CMK (cell line): ENCODE measurements around the gene CHST11.

ENCODE experiments used
- DNase-seq: peaks from one replicate; pipeline ENCODE4 v3.0.0-alpha.2; 2010; ENCODE audit warnings: low read depth

The CHST11 gene

GRCh38 chr12:104585448-104586055 lies 128.8 kb downstream of the CHST11 start:
- DNase-seq = no peak

- no peak for DNase-seq
These were observed 129.7 kb downstream of the CHST11 start for GRCh38 chr12:104586351-104586919.

GRCh38 chr12:104588047-104588920 lies 131.5 kb downstream of the CHST11 start:
- no peak for DNase-seq

GRCh38 chr12:104588921-104589590 lies 132.3 kb downstream of the CHST11 start:
- DNase-seq = no peak

GRCh38 chr12:104590022-104590421 lies 133.3 kb downstream of the CHST11 start:
- no peak for DNase-seq

- no peak for DNase-seq
These were observed 134.6 kb downstream of the CHST11 start for GRCh38 chr12:104591257-104591885.

- no peak for DNase-seq
These were observed 136.7 kb downstream of the CHST11 start for GRCh38 chr12:104593482-104593881.

GRCh38 chr12:104596134-104596799 lies 139.5 kb downstream of the CHST11 start:
- no peak for DNase-seq

- no peak for DNase-seq
These were observed 140.4 kb downstream of the CHST11 start for GRCh38 chr12:104596898-104597843.

GRCh38 chr12:104598342-104599271 lies 141.9 kb downstream of the CHST11 start:
- DNase-seq = peak; percentile 96

- no peak for DNase-seq
These were observed 142.7 kb downstream of the CHST11 start for GRCh38 chr12:104599272-104600035.

GRCh38 chr12:104600036-104600712 lies 143.4 kb downstream of the CHST11 start:
- DNase-seq = no peak

- no peak for DNase-seq
These were observed 144.3 kb downstream of the CHST11 start for GRCh38 chr12:104600790-104601739.

GRCh38 chr12:104602406-104602805 lies 145.7 kb downstream of the CHST11 start:
- DNase-seq = no peak

GRCh38 chr12:104602896-104603295 lies 146.1 kb downstream of the CHST11 start:
- no peak for DNase-seq

GRCh38 chr12:104603545-104603973 lies 146.8 kb downstream of the CHST11 start:
- DNase-seq = no peak
